ENCODE measurements around the gene HIGD1C.
"Not testable (repeated sequence)": the region's sequence is repeated elsewhere in the genome, so short reads cannot be mapped to it uniquely, and the experiment has no call there.

HIGD1C gene

GRCh38 chr12:50926415-50926814 is 25.9 kb upstream of the HIGD1C start:
- no peak for DNase-seq (ENCODE audit: low read depth)
- no peak for TF ChIP-seq CTCF (conservative IDR thresholded peaks at IDR 0.05; ENCODE audit: control insufficient read depth, insufficient read depth, low read depth, low read length)
- H3K4me3 ChIP-seq (ENCODE audit: control insufficient read depth, low read depth, low read length), result peak overlapping the region; percentile 64

GRCh38 chr12:50926932-50927331 is 25.4 kb upstream of the HIGD1C start:
- peak overlapping the region; percentile 64 for H3K4me3 ChIP-seq (ENCODE audit: control insufficient read depth, low read depth, low read length)
- not testable (repeated sequence) for DNase-seq (ENCODE audit: low read depth)

GRCh38 chr12:50927356-50927755 is 25.0 kb upstream of the HIGD1C start:
- TF ChIP-seq CTCF (conservative IDR thresholded peaks at IDR 0.05; ENCODE audit: control insufficient read depth, insufficient read depth, low read depth, low read length), result no peak
- H3K4me3 ChIP-seq (ENCODE audit: control insufficient read depth, low read depth, low read length), result peak overlapping the region; percentile 64
- no peak for DNase-seq (ENCODE audit: low read depth)

- H3K4me3 ChIP-seq (ENCODE audit: control insufficient read depth, low read depth, low read length), result peak overlapping the region; percentile 64
- DNase-seq (ENCODE audit: low read depth), result no peak
- no peak for TF ChIP-seq CTCF (conservative IDR thresholded peaks at IDR 0.05; ENCODE audit: control insufficient read depth, insufficient read depth, low read depth, low read length)
Measured at GRCh38 chr12:50927766-50928224, 24.5 kb upstream of the HIGD1C start.

- DNase-seq (ENCODE audit: low read depth), result no peak
- TF ChIP-seq CTCF (conservative IDR thresholded peaks at IDR 0.05; ENCODE audit: control insufficient read depth, insufficient read depth, low read depth, low read length), result no peak
- peak overlapping the region; percentile 64 for H3K4me3 ChIP-seq (ENCODE audit: control insufficient read depth, low read depth, low read length)
Measured at GRCh38 chr12:50928392-50928791, 24.0 kb upstream of the HIGD1C start.

- TF ChIP-seq CTCF (conservative IDR thresholded peaks at IDR 0.05; ENCODE audit: control insufficient read depth, insufficient read depth, low read depth, low read length), result no peak
- DNase-seq (ENCODE audit: low read depth), result no peak
- no peak overlapping the region for H3K4me3 ChIP-seq (ENCODE audit: control insufficient read depth, low read depth, low read length)
Measured at GRCh38 chr12:50929831-50930230, 22.5 kb upstream of the HIGD1C start.

GRCh38 chr12:50930477-50930876 is 21.9 kb upstream of the HIGD1C start:
- not testable (repeated sequence) for DNase-seq (ENCODE audit: low read depth); H3K4me3 ChIP-seq (ENCODE audit: control insufficient read depth, low read depth, low read length)

GRCh38 chr12:50932787-50933280 is 19.5 kb upstream of the HIGD1C start:
- TF ChIP-seq CTCF (conservative IDR thresholded peaks at IDR 0.05; ENCODE audit: control insufficient read depth, insufficient read depth, low read depth, low read length), result no peak
- H3K4me3 ChIP-seq (ENCODE audit: control insufficient read depth, low read depth, low read length), result no peak overlapping the region
- DNase-seq (ENCODE audit: low read depth), result peak; percentile 38

All from fibroblast of mammary gland (primary cell).